ENCODE data around the gene NCOA1. TPM values are rescaled to one million over a fixed set of nuclear protein-coding genes. Genes with fewer than 3 reads are reported as not detected.
"Not testable (repeated sequence)": the region's sequence is repeated elsewhere in the genome, so short reads cannot be mapped to it uniquely, and the experiment has no call there.

Gene NCOA1
- polyA plus RNA-seq, 1 donor: 63.0 TPM

DNA sequence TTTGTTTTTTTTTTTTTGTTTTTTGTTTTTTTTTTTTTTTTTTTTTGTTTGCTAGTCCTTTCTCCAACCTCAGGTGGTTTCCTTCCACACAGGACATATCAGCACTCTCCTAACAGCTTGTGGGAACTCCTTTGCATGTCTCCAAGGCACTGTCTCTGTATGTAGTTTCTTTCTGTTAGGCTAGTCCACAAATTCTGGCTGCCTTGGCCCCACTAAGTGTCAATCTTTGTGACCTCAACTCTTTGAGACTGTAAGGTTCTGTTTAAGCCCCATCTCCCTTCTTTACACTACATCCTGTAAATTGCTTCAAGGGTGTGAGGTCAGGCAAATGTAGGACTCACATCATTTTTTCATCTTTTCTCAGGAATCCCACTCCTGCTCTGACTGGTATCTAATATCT lies 85.1 kb downstream of the NCOA1 start:
- no peak overlapping the region for H3K27ac ChIP-seq (ENCODE audit: low read length)
- H3K9me3 ChIP-seq (ENCODE audit: control insufficient read depth, low read depth, low read length): no peaks in the 10 kb centered on the region
- H3K4me3 ChIP-seq (ENCODE audit: low read length): no peak overlapping the region
- DNase-seq: no peak
- no peaks in the 10 kb centered on the region for H3K27me3 ChIP-seq (ENCODE audit: control insufficient read depth, insufficient read depth, low read length)
- no peaks in the 10 kb centered on the region for H3K36me3 ChIP-seq (ENCODE audit: control insufficient read depth, insufficient read depth, low read length)
- peaks cover 25% of the 10 kb centered on the region for H3K4me1 ChIP-seq (ENCODE audit: control insufficient read depth, insufficient read depth, low read length)

DNA sequence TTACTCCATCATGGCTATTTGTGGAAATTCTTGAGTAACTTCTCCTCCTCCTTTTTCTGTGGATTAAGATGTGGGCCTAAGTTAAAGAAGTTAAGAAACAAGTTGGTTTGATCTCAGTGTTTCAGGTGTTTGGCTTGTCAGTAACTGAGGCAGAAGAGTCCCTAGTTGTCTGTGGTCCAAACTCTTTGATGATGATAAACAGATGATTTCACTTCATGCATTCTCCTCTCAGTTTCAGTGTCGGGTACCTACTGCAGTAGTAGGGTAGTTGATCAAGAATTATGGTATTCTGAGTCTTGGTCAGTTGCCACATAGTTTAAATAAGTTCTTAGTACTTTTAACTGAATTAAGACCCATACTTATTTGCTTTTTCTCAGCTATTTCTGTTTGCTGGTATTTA lies 85.6 kb downstream of the NCOA1 start:
- WGBS (ENCODE audit: insufficient coverage, low lambda C conversion rate): no CpG with 5 or more reads among the region's 1 CpG
- Histone ChIP-seq H3K4me1 (ENCODE audit: control insufficient read depth, insufficient read depth, low read length) (peaks cover 22% of the 10 kb centered on the region), H3K36me3 (ENCODE audit: control insufficient read depth, insufficient read depth, low read length) (no peaks in the 10 kb centered on the region), H3K27ac (ENCODE audit: low read length) (no peak overlapping the region), H3K4me3 (ENCODE audit: low read length) (no peak overlapping the region), H3K27me3 (ENCODE audit: control insufficient read depth, insufficient read depth, low read length) (no peaks in the 10 kb centered on the region), H3K9me3 (ENCODE audit: control insufficient read depth, low read depth, low read length) (no peaks in the 10 kb centered on the region)
- no peak for DNase-seq

DNA sequence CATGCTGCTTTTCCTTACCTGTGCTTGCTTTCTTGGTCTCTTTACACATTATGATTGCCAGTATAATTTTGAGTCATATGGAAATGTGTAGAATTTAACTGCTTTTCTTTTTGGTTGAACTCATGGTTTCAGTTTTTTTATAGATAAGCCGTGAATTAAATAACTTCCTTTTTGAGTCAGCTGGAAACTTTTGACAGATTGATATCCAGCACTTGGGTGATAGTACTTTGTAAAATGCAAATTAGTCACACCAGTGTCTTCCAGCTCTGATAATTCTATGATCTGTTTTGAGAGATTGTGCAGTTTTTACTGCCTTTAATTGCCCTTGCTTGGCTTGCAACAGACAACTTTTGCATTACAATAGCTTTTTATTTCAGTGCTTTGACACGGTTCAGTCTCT lies 86.4 kb downstream of the NCOA1 start:
- Histone ChIP-seq H3K27me3 (ENCODE audit: control insufficient read depth, insufficient read depth, low read length) (no peaks in the 10 kb centered on the region), H3K4me3 (ENCODE audit: low read length) (no peak overlapping the region), H3K36me3 (ENCODE audit: control insufficient read depth, insufficient read depth, low read length) (no peaks in the 10 kb centered on the region), H3K4me1 (ENCODE audit: control insufficient read depth, insufficient read depth, low read length) (peaks cover 21% of the 10 kb centered on the region), H3K27ac (ENCODE audit: low read length) (peak overlapping the region; percentile 19), H3K9me3 (ENCODE audit: control insufficient read depth, low read depth, low read length) (no peaks in the 10 kb centered on the region)
- DNase-seq: peak; percentile 32 to 67
- WGBS (ENCODE audit: insufficient coverage, low lambda C conversion rate): no CpG with 5 or more reads among the region's 2 CpGs

DNA sequence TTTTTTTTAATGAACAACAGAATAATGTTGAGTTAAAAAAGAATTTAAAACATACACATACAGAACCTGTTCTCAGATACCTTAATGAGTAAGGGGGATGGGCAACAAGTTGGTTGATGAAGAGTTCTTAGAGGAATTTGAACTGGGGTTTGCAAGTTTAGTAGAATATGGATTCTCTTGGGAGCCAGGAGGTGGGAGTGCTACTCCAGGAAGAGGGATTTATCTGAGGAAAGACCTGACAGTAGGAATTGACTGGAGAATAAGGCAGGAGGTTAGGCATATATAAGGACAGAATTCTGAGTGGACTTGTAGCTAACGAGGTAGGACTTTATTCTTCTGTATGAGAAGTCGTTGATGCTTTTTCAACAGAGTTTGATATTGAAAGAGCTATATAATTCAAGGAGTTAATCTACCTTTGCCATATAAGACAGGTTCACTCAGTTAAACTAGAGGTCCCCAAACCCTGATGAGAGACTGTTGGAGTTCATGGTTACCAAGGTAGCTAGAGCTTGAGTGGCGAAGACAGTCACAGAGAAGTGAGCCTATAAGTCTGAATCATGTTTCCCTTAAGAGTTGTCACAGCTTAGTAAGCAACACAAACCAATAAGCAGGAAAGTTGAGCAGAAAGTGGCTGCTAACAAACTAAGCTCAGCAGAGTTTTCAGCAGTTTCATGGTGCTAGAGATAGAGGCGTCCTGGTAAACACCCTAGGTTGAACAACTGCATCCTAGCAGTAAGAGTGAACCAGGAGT lies 88.2 kb downstream of the NCOA1 start:
- Histone ChIP-seq H3K4me1 (ENCODE audit: control insufficient read depth, insufficient read depth, low read length) (peaks cover 13% of the 10 kb centered on the region), H3K9me3 (ENCODE audit: control insufficient read depth, low read depth, low read length) (no peaks in the 10 kb centered on the region), H3K36me3 (ENCODE audit: control insufficient read depth, insufficient read depth, low read length) (no peaks in the 10 kb centered on the region), H3K27me3 (ENCODE audit: control insufficient read depth, insufficient read depth, low read length) (no peaks in the 10 kb centered on the region), H3K27ac (ENCODE audit: low read length) (no peak overlapping the region), H3K4me3 (ENCODE audit: low read length) (no peak overlapping the region)
- DNase-seq: no peak
- WGBS (ENCODE audit: insufficient coverage, low lambda C conversion rate): no CpG with 5 or more reads among the region's 4 CpGs

DNA sequence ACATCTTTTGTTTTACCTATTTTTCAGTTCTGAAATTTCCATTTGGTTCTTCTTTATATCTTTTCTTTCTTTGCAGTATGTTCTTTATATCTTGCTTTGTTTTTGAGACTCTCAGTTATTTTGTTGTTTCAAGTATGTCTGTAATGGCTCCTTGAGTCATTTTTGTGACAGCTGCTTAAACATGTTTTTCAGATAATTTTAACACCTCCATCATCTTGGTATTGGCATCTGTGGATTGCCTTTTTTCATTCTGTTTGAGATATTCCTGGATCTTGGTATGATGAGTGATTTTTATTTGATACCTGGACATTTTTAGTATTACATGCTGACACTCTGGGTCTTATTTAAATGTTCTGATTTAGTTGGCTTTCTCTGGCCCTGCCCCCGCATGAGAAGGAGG lies 89.5 kb downstream of the NCOA1 start:
- 100% methylated on average over 1 of the region's 1 CpG for WGBS (ENCODE audit: insufficient coverage, low lambda C conversion rate)
- Histone ChIP-seq H3K27ac (ENCODE audit: low read length) (no peak overlapping the region), H3K27me3 (ENCODE audit: control insufficient read depth, insufficient read depth, low read length) (no peaks in the 10 kb centered on the region), H3K36me3 (ENCODE audit: control insufficient read depth, insufficient read depth, low read length) (peaks cover 3% of the 10 kb centered on the region), H3K9me3 (ENCODE audit: control insufficient read depth, low read depth, low read length) (no peaks in the 10 kb centered on the region), H3K4me1 (ENCODE audit: control insufficient read depth, insufficient read depth, low read length) (peaks cover 13% of the 10 kb centered on the region), H3K4me3 (ENCODE audit: low read length) (no peak overlapping the region)
- no peak for DNase-seq

DNA sequence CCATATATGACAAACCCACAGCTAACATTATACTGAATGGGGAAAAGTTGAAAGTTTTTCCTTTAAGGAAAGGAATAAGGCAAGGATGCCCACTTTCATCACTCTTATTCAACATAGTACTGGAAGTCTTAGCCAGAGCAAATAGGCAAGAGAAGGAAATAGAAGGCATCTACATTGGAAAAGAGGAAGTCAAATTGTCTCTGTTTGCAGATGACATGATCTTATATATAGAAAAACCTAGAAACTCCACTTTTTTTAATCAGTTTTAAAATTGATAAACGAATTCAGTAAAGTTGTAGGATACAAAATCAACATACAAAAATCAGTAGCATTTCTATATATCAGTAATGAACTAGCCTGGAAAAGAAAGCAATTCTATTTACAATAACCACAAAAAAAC lies 90.9 kb downstream of the NCOA1 start:
- H3K4me3 ChIP-seq (ENCODE audit: low read length); H3K36me3 ChIP-seq (ENCODE audit: control insufficient read depth, insufficient read depth, low read length); H3K9me3 ChIP-seq (ENCODE audit: control insufficient read depth, low read depth, low read length); DNase-seq; H3K27ac ChIP-seq (ENCODE audit: low read length); H3K27me3 ChIP-seq (ENCODE audit: control insufficient read depth, insufficient read depth, low read length): not testable (repeated sequence)
- H3K4me1 ChIP-seq (ENCODE audit: control insufficient read depth, insufficient read depth, low read length): peaks cover 13% of the 10 kb centered on the region
- 100% methylated on average over 1 of the region's 1 CpG for WGBS (ENCODE audit: insufficient coverage, low lambda C conversion rate)

DNA sequence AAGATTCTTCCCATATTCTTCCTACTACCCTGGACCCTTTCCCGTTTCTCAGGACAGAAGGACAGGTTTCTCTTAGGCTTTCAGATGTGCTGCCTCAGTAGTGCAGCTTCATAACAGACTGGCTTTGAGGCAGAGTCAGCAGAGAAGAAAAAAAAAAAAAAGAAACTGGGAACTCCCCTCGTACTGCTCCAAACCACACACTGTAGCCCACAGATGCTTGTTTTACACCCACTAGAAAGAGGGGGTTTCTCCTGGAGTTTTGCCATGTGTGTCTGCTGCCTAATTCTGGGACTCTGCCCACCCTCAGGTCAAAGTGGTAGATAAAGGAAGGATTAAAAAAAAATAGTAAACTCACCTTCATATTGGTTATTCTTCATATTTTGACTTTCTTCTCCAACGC lies 95.9 kb downstream of the NCOA1 start:
- Histone ChIP-seq H3K4me3 (ENCODE audit: low read length) (no peak overlapping the region), H3K27me3 (ENCODE audit: control insufficient read depth, insufficient read depth, low read length) (no peaks in the 10 kb centered on the region), H3K27ac (ENCODE audit: low read length) (peak overlapping the region; percentile 92), H3K9me3 (ENCODE audit: control insufficient read depth, low read depth, low read length) (no peaks in the 10 kb centered on the region), H3K4me1 (ENCODE audit: control insufficient read depth, insufficient read depth, low read length) (peaks cover 33% of the 10 kb centered on the region), H3K36me3 (ENCODE audit: control insufficient read depth, insufficient read depth, low read length) (peaks cover 7% of the 10 kb centered on the region)
- WGBS (ENCODE audit: insufficient coverage, low lambda C conversion rate): 91% methylated on average over 1 of the region's 3 CpGs
- DNase-seq: no peak

DNA sequence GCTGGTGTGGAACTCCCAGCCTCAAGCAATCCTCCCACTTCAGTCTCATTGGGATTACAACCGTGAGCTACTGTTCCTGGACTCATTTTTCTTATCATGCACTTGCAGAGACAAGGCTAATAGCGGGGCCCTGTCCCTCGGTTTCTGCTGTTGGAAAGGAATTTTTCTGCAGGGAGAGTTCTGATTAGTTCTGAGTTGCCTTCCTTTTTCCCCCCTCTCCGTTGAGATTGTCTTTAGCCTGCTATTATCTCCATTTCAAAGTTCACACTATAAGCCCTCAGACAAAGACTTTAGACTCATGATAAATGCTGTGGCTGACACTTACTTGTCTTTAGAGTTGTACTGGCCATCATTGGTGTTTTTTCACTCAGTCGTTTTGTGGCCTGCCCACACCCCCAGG lies 97.2 kb downstream of the NCOA1 start:
- peak overlapping the region; percentile 92 for H3K27ac ChIP-seq (ENCODE audit: low read length)

DNA sequence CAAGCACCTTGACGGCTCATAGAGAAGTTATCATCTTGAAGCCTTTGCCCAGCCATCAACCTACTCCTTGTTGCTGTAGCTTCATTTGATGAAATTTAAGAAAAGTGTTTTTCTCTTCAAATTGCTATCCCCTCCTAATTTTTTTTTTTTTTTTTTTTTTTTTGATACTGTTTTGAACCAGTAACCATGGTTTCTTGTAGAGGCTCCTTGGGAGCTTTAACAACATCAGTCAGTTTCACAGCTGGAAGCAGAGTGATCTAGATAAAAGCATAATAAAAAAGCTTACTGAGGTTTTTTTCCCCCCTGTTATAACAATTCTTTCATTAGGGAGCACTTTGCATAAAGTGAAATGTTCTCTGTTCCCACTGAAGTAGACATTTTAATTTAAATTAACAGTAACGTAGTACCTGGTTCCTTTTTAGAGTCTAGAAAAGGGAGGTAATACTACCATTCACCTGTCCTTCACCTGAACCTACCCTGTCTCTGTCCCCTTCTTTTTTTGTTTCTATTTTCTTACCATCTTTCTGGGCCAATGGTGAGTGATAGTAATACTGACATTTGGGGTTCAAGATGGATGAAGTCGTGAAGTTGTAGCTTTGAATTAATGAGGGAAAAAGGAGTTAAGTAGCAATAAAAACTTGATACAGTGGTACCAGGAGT lies 101.5 kb downstream of the NCOA1 start:
- Histone ChIP-seq H3K9me3 (ENCODE audit: control insufficient read depth, low read depth, low read length) (no peaks in the 10 kb centered on the region), H3K4me1 (ENCODE audit: control insufficient read depth, insufficient read depth, low read length) (peaks cover 20% of the 10 kb centered on the region), H3K36me3 (ENCODE audit: control insufficient read depth, insufficient read depth, low read length) (peaks cover 2% of the 10 kb centered on the region), H3K27me3 (ENCODE audit: control insufficient read depth, insufficient read depth, low read length) (no peaks in the 10 kb centered on the region), H3K4me3 (ENCODE audit: low read length) (no peak overlapping the region), H3K27ac (ENCODE audit: low read length) (no peak overlapping the region)
- 92% methylated on average over 1 of the region's 3 CpGs for WGBS (ENCODE audit: insufficient coverage, low lambda C conversion rate)
- DNase-seq: no peak

More for the DNA sequence above, 97.2 kb downstream of the NCOA1 start:
- Histone ChIP-seq H3K9me3 (ENCODE audit: control insufficient read depth, low read depth, low read length) (no peaks in the 10 kb centered on the region), H3K4me3 (ENCODE audit: low read length) (no peak overlapping the region), H3K36me3 (ENCODE audit: control insufficient read depth, insufficient read depth, low read length) (peaks cover 7% of the 10 kb centered on the region), H3K4me1 (ENCODE audit: control insufficient read depth, insufficient read depth, low read length) (peaks cover 33% of the 10 kb centered on the region), H3K27me3 (ENCODE audit: control insufficient read depth, insufficient read depth, low read length) (no peaks in the 10 kb centered on the region)
- peak; percentile 90 to 96 for DNase-seq
- WGBS (ENCODE audit: insufficient coverage, low lambda C conversion rate): 44% methylated on average over 1 of the region's 5 CpGs

DNA sequence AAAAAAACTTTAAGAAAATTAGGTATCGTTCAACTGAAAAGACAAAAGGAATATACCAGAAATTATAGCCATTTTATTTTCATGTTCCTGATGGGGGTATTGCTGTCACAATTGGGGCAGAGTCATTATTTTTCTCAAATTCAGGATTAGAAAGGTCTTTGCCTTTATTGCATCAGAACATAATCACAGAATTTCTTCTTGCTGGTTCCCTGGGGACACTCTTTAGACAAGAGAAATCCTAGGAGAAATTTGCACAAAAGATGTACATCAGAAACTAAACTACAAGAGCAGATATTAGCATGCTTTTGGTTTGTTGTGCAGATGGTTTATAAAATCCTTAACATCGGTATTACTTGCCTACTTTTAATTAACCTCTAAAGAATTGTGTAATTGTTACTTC lies 103.2 kb downstream of the NCOA1 start:
- WGBS (ENCODE audit: insufficient coverage, low lambda C conversion rate): 100% methylated on average over 2 of the region's 2 CpGs
- H3K27me3 ChIP-seq (ENCODE audit: control insufficient read depth, insufficient read depth, low read length): no peaks in the 10 kb centered on the region
- H3K27ac ChIP-seq (ENCODE audit: low read length): no peak overlapping the region
- H3K9me3 ChIP-seq (ENCODE audit: control insufficient read depth, low read depth, low read length): no peaks in the 10 kb centered on the region
- DNase-seq: no peak
- H3K4me1 ChIP-seq (ENCODE audit: control insufficient read depth, insufficient read depth, low read length): peaks cover 6% of the 10 kb centered on the region
- H3K4me3 ChIP-seq (ENCODE audit: low read length): no peak overlapping the region
- peaks cover 2% of the 10 kb centered on the region for H3K36me3 ChIP-seq (ENCODE audit: control insufficient read depth, insufficient read depth, low read length)
